Gastroesophageal sphincter (tissue), 4 donors: ENCODE measurements around the gene RAB23. TPM values are rescaled to one million over a fixed set of nuclear protein-coding genes. Genes with fewer than 3 reads are reported as not detected.

Experiments
- ATAC-seq: fragments of 150-250 bp; one replicate; pipeline ENCODE4 v1.9.1; 2016; ENCODE audit warnings: mild to moderate bottlenecking, moderate library complexity
- H3K27ac ChIP-seq, 4 donors: fragments of 200-600 bp; sonication (generic) in 3 of 4; 1 replicate in 3 of 4; 2 replicates in 1 of 4; pipeline ENCODE4 v1.5.1; 2016 to 2019
- H3K27me3 ChIP-seq: fragments of 200-600 bp; sonication (generic); one replicate; pipeline ENCODE4 v1.5.1; 2019
- H3K36me3 ChIP-seq, 2 donors: fragments of 200-600 bp; sonication (generic); one replicate each; pipeline ENCODE4 v1.5.1; 2019; ENCODE audit warnings: control low read depth in 1 of 2
- H3K4me1 ChIP-seq, 3 donors: fragments of 200-600 bp; sonication (generic); 1 replicate in 2 of 3; 2 replicates in 1 of 3; pipeline ENCODE4 v1.5.1; 2016 to 2019; ENCODE audit warnings: control low read depth in 2 of 3
- H3K4me3 ChIP-seq, 2 donors: fragments of 200-600 bp; sonication (generic); one replicate each; pipeline ENCODE4 v1.5.1; 2019; ENCODE audit warnings: mild to moderate bottlenecking in 1 of 2, moderate library complexity in 1 of 2
- H3K9me3 ChIP-seq, 3 donors: fragments of 200-600 bp; sonication (generic); one replicate each; pipeline ENCODE4 v1.5.1; 2017 to 2019; ENCODE audit warnings: control low read depth in 2 of 3
- CTCF ChIP-seq, 4 experiments: fragments of 200-600 bp in 2 of 4; fragments of 450-650 bp in 2 of 4; sonication (generic) in 1 of 4; IDR thresholded peaks; one replicate each; pipeline ENCODE4 v1.5.1; 2017 to 2019; ENCODE audit warnings: antibody characterized with exemption in 4 of 4, mild to moderate bottlenecking in 2 of 4, moderate library complexity in 2 of 4
- EP300 ChIP-seq: sonication (generic); formaldehyde crosslinking; IDR thresholded peaks from one replicate; pipeline ENCODE4 v1.6.1; 2017; ENCODE audit warnings: antibody characterized with exemption, mild to moderate bottlenecking
- POLR2A ChIP-seq, 2 donors: fragments of 450-650 bp; IDR thresholded peaks; one replicate each; pipeline ENCODE4 v1.6.1; 2017; ENCODE audit warnings: antibody characterized with exemption in 2 of 2, mild to moderate bottlenecking in 2 of 2, moderate library complexity in 1 of 2
- POLR2AphosphoS5 ChIP-seq: sonication (generic); formaldehyde crosslinking; IDR thresholded peaks from one replicate; pipeline ENCODE4 v1.6.1; 2017; ENCODE audit warnings: antibody characterized with exemption
- WGBS, 2 donors: methylation state at CpG; one replicate each; pipeline ENCODE4 v1.1.5; 2018; ENCODE audit warnings: low coverage in 1 of 2; 5-methylcytosine and 5-hydroxymethylcytosine counted together
- total RNA-seq, 4 donors: library from RNA; depleted of rRNA; stranded (reverse); fragments of >200 nt; gene quantifications; one replicate each; pipeline ENCODE4 v1.1.0, GENCODE V29; 2016

Gene RAB23
- total RNA-seq, 4 donors from 2014 or later: 45.5 to 107 (median 78.1) TPM

- TF ChIP-seq POLR2A (IDR thresholded peaks at IDR 0.05): no peak
- TF ChIP-seq CTCF (IDR thresholded peaks at IDR 0.05): peak; percentile 20 to 62 (median 54)
- no peak for TF ChIP-seq POLR2AphosphoS5
- Histone ChIP-seq H3K27me3 (no peaks in the 10 kb centered on the region), H3K36me3 (peaks cover 0 to 32% of the 10 kb centered on the region in 2 donors), H3K4me3 (no peak overlapping the region), H3K27ac (peak overlapping the region in 2 of 4 donors; percentile 34 to 39), H3K4me1 (peaks cover 0 to 9% (median 0%) of the 10 kb centered on the region in 3 donors), H3K9me3 (no peaks in the 10 kb centered on the region)
- 29 to 47% methylated on average over 2 of the region's 2 CpGs for WGBS, 2 donors
- ATAC-seq: no peak
Measured at GRCh38 chr6:57190140-57190539, 32.0 kb downstream of the RAB23 start.

- WGBS, 2 donors: 72 to 83% methylated on average over 1 to 2 of the region's 2 CpGs
- no peak for ATAC-seq
- H3K9me3 ChIP-seq: no peaks in the 10 kb centered on the region
- TF ChIP-seq POLR2A (IDR thresholded peaks at IDR 0.05): no peak
- no peak for TF ChIP-seq POLR2AphosphoS5
- TF ChIP-seq CTCF (IDR thresholded peaks at IDR 0.05): no peak
- no peak for TF ChIP-seq EP300
- H3K4me3 ChIP-seq: no peak overlapping the region
- no peaks in the 10 kb centered on the region for H3K27me3 ChIP-seq
- H3K36me3 ChIP-seq: peaks cover 0 to 42% of the 10 kb centered on the region in 2 donors
- peak overlapping the region in 3 of 4 donors; percentile 52 to 98 (median 96) for H3K27ac ChIP-seq
- peaks cover 3 to 45% (median 10%) of the 10 kb centered on the region in 3 donors for H3K4me1 ChIP-seq
Measured at GRCh38 chr6:57183336-57183735, 38.8 kb downstream of the RAB23 start.

- Histone ChIP-seq H3K4me3 (no peak overlapping the region), H3K36me3 (peaks cover 0 to 42% of the 10 kb centered on the region in 2 donors), H3K27me3 (no peaks in the 10 kb centered on the region), H3K9me3 (no peaks in the 10 kb centered on the region), H3K27ac (peak overlapping the region; percentile 57 to 98 (median 86)), H3K4me1 (peaks cover 4 to 55% (median 10%) of the 10 kb centered on the region in 3 donors)
- ATAC-seq: peak; percentile 44
- no peak for TF ChIP-seq POLR2AphosphoS5
- no peak for TF ChIP-seq EP300
- TF ChIP-seq CTCF (IDR thresholded peaks at IDR 0.05): no peak
- TF ChIP-seq POLR2A (IDR thresholded peaks at IDR 0.05): no peak
- WGBS, 2 donors: 19 to 41% methylated on average over 2 of the region's 2 CpGs
Measured at GRCh38 chr6:57182017-57182432, 40.1 kb downstream of the RAB23 start.

- peaks cover 0 to 34% of the 10 kb centered on the region in 2 donors for H3K36me3 ChIP-seq
- H3K27me3 ChIP-seq: no peaks in the 10 kb centered on the region
- TF ChIP-seq EP300 (no peak), POLR2A (IDR thresholded peaks at IDR 0.05) (no peak), CTCF (IDR thresholded peaks at IDR 0.05) (no peak), POLR2AphosphoS5 (no peak)
- H3K4me3 ChIP-seq: no peak overlapping the region
- 60 to 73% methylated on average over 3 of the region's 3 CpGs for WGBS, 2 donors
- peak overlapping the region in 3 of 4 donors; percentile 76 to 98 (median 96) for H3K27ac ChIP-seq
- H3K4me1 ChIP-seq: peaks cover 11 to 69% (median 11%) of the 10 kb centered on the region in 3 donors
- H3K9me3 ChIP-seq: no peaks in the 10 kb centered on the region
- ATAC-seq: no peak
Measured at GRCh38 chr6:57180596-57180995, 41.5 kb downstream of the RAB23 start.

GRCh38 chr6:57177545-57178265, 44.4 kb downstream of the RAB23 start:
- Histone ChIP-seq H3K36me3 (peaks cover 0 to 9% of the 10 kb centered on the region in 2 donors), H3K4me3 (peak overlapping the region; percentile 8 to 22), H3K27me3 (no peaks in the 10 kb centered on the region), H3K4me1 (peaks cover 16 to 75% (median 19%) of the 10 kb centered on the region in 3 donors), H3K27ac (peak overlapping the region; percentile 79 to 98 (median 96)), H3K9me3 (no peaks in the 10 kb centered on the region)
- 10 to 19% methylated on average over 5 to 11 of the region's 11 CpGs for WGBS, 2 donors
- peak; percentile 83 for ATAC-seq
- TF ChIP-seq POLR2A (IDR thresholded peaks at IDR 0.05) (no peak), POLR2AphosphoS5 (peak; percentile 69), EP300 (no peak), CTCF (IDR thresholded peaks at IDR 0.05) (no peak)
